ENCODE results near the gene CAPZB.

The CAPZB gene

GRCh38 chr1:19405761-19406487 is 79.4 kb downstream of the CAPZB start:
- TF ChIP-seq EZH2phosphoT487 (conservative IDR thresholded peaks at IDR 0.05; ENCODE audit: low read length): no peak
- TF ChIP-seq CTCF (IDR thresholded peaks at IDR 0.05; ENCODE audit: insufficient read depth, low read length, poor library complexity, severe bottlenecking): no peak
- no peak overlapping the region for H3K9ac ChIP-seq (ENCODE audit: low read length)
- no peaks in the 10 kb centered on the region for H3K9me2 ChIP-seq (replicated peaks; ENCODE audit: insufficient read depth, low read length)
- no peaks in the 10 kb centered on the region for H3K27me3 ChIP-seq (ENCODE audit: low read length)
- no peaks in the 10 kb centered on the region for H3K9me3 ChIP-seq (ENCODE audit: insufficient read depth, low read length)
- H3F3A ChIP-seq (ENCODE audit: insufficient read depth): no peaks in the 10 kb centered on the region
- H3K4me3 ChIP-seq (ENCODE audit: insufficient read depth, low read length, poor library complexity, severe bottlenecking): no peak overlapping the region
- no peak overlapping the region for H2AFZ ChIP-seq (ENCODE audit: low read depth, low read length, severe bottlenecking)
- no peak overlapping the region for H3K4me2 ChIP-seq (ENCODE audit: low read depth, low read length, poor library complexity, severe bottlenecking)
- H3K79me2 ChIP-seq (ENCODE audit: insufficient read depth, low read length): peaks cover 46% of the 10 kb centered on the region
- H3K27ac ChIP-seq (ENCODE audit: low read depth, low read length): no peak overlapping the region
- no peaks in the 10 kb centered on the region for H3K36me3 ChIP-seq (ENCODE audit: low read length)
- H4K20me1 ChIP-seq (ENCODE audit: low read depth, low read length): no peaks in the 10 kb centered on the region; the same call in 1 of the 2 replicates

GRCh38 chr1:19405195-19405760 is 80.1 kb downstream of the CAPZB start:
- no peak overlapping the region for H3K27ac ChIP-seq (ENCODE audit: low read depth, low read length)
- H3K9me2 ChIP-seq (replicated peaks; ENCODE audit: insufficient read depth, low read length): no peaks in the 10 kb centered on the region
- no peak for TF ChIP-seq CTCF (IDR thresholded peaks at IDR 0.05; ENCODE audit: insufficient read depth, low read length, poor library complexity, severe bottlenecking)
- no peak for TF ChIP-seq EZH2phosphoT487 (conservative IDR thresholded peaks at IDR 0.05; ENCODE audit: low read length)
- no peaks in the 10 kb centered on the region for H3K9me3 ChIP-seq (ENCODE audit: insufficient read depth, low read length)
- H3K4me2 ChIP-seq (ENCODE audit: low read depth, low read length, poor library complexity, severe bottlenecking): no peak overlapping the region
- H3F3A ChIP-seq (ENCODE audit: insufficient read depth): no peaks in the 10 kb centered on the region
- no peaks in the 10 kb centered on the region for H3K27me3 ChIP-seq (ENCODE audit: low read length)
- no peaks in the 10 kb centered on the region; the same call in 1 of the 2 replicates for H4K20me1 ChIP-seq (ENCODE audit: low read depth, low read length)
- no peak overlapping the region for H3K4me3 ChIP-seq (ENCODE audit: insufficient read depth, low read length, poor library complexity, severe bottlenecking)
- H3K79me2 ChIP-seq (ENCODE audit: insufficient read depth, low read length): peaks cover 45% of the 10 kb centered on the region
- H3K36me3 ChIP-seq (ENCODE audit: low read length): no peaks in the 10 kb centered on the region
- H2AFZ ChIP-seq (ENCODE audit: low read depth, low read length, severe bottlenecking): no peak overlapping the region
- H3K9ac ChIP-seq (ENCODE audit: low read length): no peak overlapping the region

GRCh38 chr1:19404748-19405147 is 80.6 kb downstream of the CAPZB start:
- no peak overlapping the region for H3K4me2 ChIP-seq (ENCODE audit: low read depth, low read length, poor library complexity, severe bottlenecking)
- no peak overlapping the region for H3K27ac ChIP-seq (ENCODE audit: low read depth, low read length)
- no peaks in the 10 kb centered on the region; the same call in 1 of the 2 replicates for H4K20me1 ChIP-seq (ENCODE audit: low read depth, low read length)
- no peaks in the 10 kb centered on the region for H3F3A ChIP-seq (ENCODE audit: insufficient read depth)
- no peak overlapping the region for H2AFZ ChIP-seq (ENCODE audit: low read depth, low read length, severe bottlenecking)
- no peaks in the 10 kb centered on the region for H3K27me3 ChIP-seq (ENCODE audit: low read length)
- no peaks in the 10 kb centered on the region for H3K9me2 ChIP-seq (replicated peaks; ENCODE audit: insufficient read depth, low read length)
- H3K79me2 ChIP-seq (ENCODE audit: insufficient read depth, low read length): peaks cover 43% of the 10 kb centered on the region
- TF ChIP-seq EZH2phosphoT487 (conservative IDR thresholded peaks at IDR 0.05; ENCODE audit: low read length) (no peak), CTCF (IDR thresholded peaks at IDR 0.05; ENCODE audit: insufficient read depth, low read length, poor library complexity, severe bottlenecking) (no peak)
- no peak overlapping the region for H3K9ac ChIP-seq (ENCODE audit: low read length)
- H3K9me3 ChIP-seq (ENCODE audit: insufficient read depth, low read length): no peaks in the 10 kb centered on the region
- no peaks in the 10 kb centered on the region for H3K36me3 ChIP-seq (ENCODE audit: low read length)
- H3K4me3 ChIP-seq (ENCODE audit: insufficient read depth, low read length, poor library complexity, severe bottlenecking): no peak overlapping the region
